KBM-7 (cell line): ENCODE data around the gene BANP.

Experiments
- DNase-seq: peaks from one replicate; pipeline ENCODE4 v3.0.0-alpha.2; 2015
- in situ Hi-C: fragments of 300-500 bp; cut with MboI; formaldehyde crosslinking; loops from 2 replicates; pipeline ENCODE4 v1.14.3; 2020; ENCODE audit warnings: low sequenced_read_pairs, low pct_unique_long_range_greater_than_20kb, mixed read lengths

BANP gene

GRCh38 chr16:88055356-88055755 is 104.1 kb downstream of the BANP start:
- in situ Hi-C loops: no loop called here
- DNase-seq: no peak

GRCh38 chr16:88056212-88056611 is 105.0 kb downstream of the BANP start:
- in situ Hi-C loops: no loop called here
- DNase-seq: no peak

- no peak for DNase-seq
- in situ Hi-C loops: no loop called here
These were observed 106.4 kb downstream of the BANP start for GRCh38 chr16:88057656-88058055.

- DNase-seq: no peak
- in situ Hi-C loops: no loop called here
These were observed 106.9 kb downstream of the BANP start for GRCh38 chr16:88058136-88058535.

DNA sequence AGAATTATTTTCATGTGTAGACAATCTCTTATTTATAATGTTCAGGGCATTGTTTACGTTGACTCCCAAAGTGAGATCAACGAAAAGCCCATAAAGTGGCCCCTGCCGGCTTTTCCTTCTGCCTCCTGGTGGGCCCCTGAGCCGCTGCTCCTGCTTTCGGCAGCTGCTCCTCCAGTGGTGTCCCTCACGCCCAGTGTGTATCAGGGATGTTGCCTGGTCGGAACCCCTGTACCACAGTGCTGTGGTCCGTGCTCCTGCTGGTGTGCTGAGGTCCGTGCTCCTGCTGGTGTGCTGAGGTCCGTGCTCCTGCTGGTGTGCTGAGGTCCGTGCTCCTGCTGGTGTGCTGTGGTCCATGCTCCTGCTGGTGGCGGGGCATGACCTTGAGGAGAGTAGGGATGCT is 107.6 kb downstream of the BANP start:
- in situ Hi-C loops: no loop called here
- DNase-seq: no peak

GRCh38 chr16:88059701-88060386 is 108.6 kb downstream of the BANP start:
- DNase-seq: no peak
- in situ Hi-C loops: no loop called here

DNA sequence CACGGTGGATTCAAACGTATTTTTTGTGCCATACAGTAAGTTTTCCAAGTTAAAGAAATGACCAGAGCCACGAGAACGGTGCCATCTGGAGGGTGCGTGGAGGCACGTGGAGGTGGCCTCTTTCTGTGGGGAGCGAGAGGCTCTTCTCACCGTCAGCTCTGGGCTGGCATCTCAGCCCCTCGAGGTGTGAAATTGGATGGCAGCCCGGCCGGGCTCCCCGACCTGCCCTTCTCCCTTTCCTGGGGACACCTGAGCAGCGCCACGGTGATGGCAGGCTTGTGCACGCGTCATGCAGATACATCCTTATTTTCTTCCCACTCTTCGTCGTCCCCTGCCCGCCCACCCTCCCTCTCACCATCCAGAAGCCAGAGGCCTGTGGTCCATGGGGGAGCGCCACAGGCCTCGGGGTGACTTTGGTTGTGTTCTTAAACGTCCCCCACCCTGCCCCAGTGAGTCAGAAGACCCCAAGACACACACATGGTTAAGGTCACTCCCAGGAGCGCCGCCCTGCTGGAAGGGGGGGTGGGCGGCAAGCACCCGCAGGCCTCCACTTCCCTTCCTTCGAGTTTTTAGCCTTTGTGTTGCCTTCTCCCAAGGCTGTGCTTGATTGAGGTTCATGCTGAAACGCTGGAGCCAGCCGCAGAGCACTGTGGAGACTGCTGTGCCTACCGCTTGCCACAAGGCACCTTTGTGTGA is 109.4 kb downstream of the BANP start:
- in situ Hi-C loops: no loop called here
- no peak for DNase-seq

DNA sequence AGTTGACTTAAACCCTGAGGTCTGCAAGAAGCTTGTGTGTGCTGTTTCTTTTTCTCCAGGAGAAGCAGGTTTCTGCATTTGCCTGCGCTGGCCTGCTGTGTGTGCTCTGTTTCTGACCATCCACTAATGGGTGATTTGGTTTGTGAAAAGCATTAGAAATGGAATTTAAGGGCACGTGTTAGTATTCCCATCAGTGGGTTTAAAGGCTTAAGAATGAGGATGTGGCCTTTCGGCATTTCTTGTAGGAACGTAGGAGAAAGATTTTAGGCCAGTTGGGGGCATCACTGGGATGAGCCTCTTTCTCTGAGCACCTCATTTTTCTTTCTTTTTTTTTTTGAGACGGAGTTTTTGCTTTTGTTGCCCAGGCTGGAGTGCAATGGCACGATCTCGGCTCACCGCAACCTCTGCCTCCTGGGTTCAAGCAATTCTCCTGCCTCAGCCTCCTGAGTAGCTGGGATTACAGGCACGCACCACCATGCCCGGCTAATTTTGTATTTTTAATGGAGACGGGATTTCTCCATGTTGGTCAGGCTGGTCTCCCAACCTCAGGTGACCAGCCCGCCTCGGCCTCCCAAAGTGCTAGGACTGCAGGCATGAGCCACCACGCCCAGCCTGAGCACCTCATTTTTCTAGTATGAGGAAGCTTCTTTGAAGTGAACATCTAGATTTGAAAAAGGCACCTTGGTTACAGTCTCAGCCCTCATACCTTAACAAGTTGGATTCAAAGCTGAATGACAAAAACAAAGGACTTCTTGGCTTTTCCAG is 110.3 kb downstream of the BANP start:
- in situ Hi-C loops: no loop called here
- no peak for DNase-seq

- no peak for DNase-seq
- in situ Hi-C loops: no loop called here
These were observed 111.3 kb downstream of the BANP start for GRCh38 chr16:88062341-88063210.

GRCh38 chr16:88063211-88063773 is 112.1 kb downstream of the BANP start:
- no peak for DNase-seq
- in situ Hi-C loops: no loop called here

DNA sequence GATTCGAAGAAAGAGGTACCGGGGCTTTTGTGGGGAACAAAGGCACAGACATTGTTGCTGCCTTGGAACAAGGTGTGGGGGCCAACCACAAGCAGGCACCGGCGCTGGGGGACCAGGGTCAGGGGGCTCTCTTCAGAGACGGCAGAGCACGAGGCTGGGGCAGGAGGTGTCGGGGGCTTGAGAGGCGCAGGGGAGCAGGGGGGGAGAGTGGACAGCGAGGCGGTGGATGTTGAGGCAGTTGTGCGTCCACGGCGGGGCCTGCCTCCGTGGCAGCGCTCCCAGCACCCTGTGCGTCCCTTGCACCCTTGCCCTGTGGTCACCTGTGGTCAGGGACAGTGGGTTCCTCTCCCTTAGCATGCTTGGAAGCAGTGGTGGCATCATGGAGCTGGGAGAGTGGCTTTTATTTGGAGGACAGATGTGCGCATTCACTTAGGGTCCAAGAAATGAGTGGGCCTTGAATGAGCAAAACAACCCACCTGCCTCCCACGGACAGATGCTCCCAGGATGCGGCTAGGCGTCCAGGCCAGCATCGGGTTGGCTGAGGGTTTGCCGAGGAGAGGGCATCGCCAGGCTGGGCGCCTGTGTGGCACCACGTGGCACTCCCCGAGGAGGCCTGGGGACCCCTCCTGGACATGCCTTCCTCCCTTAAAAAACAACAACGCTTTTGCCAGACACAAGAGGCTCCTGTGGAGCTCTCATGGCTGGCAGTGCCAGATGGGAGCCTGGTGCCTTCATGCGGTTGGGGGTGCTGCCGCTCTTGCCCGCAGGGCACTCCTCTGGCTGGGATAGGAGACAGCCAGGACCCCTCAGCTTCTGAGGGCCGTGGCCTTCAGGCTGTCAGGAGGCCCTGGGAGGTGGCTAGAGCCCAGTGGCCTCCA is 113.0 kb downstream of the BANP start:
- in situ Hi-C loops: no loop called here
- DNase-seq: no peak

DNA sequence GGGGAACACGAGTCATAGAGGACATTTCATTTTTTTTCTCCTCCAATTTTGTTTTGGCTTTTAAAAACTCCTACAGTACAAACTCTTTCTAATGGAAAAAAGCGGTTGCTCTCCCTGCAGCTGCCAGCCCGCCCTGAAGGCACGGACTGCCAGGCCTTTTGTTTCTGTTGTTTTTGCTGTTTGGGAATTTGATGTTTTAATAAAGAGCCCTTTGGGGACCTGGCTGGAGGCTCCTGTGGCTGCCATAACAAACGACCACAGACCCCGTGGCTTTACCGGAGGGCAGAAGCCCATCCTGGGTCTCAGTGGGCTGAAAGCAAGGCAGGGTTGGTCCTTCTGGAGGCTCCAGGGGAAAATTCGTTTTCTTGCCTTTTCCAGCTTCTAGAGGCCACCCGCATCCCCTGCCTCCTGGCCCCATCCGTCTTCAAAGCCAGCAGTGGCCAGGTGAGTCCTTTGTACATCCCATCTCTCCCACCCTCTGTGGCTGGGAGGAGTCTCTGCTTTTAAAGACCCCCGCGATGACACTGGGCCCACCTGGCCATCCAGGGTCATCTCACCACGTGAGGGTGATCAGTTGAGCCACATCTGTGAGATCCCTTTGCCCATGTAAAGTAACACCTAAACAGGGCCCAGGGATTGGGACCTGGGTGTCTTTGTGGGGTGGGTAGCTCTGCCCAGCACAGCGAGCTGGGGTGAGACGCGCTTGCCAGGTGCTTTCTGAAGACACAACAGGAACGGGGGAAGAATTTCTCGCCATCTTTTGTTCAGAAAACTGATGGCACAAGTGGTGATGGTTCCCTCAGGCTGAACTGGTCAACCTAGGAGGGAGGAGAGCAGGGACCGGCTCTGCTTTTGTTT is 113.9 kb downstream of the BANP start:
- in situ Hi-C loops: no loop called here
- DNase-seq: no peak

DNA sequence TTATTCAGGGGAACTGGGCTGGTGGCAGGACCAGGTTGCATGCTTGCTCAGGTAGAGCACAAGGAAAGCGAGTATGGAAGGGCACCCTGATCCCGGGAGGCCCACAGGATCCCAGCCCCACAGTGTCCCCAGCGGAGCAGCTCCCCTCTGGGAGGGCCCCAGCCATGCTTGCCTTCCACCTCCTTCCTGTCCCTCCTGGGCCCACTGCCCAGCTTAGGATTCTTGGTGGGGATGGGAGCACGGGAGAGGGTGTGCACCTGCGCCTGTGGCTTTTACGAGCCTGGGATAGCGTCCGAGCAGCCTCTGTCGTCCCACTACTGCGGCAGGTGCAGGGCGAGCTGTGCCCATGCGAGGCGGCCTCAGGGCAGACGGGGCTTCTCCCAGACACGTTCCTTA is 114.5 kb downstream of the BANP start:
- DNase-seq: no peak
- in situ Hi-C loops: no loop called here

GRCh38 chr16:88066234-88066633 is 115.0 kb downstream of the BANP start:
- no peak for DNase-seq
- in situ Hi-C loops: no loop called here

DNA sequence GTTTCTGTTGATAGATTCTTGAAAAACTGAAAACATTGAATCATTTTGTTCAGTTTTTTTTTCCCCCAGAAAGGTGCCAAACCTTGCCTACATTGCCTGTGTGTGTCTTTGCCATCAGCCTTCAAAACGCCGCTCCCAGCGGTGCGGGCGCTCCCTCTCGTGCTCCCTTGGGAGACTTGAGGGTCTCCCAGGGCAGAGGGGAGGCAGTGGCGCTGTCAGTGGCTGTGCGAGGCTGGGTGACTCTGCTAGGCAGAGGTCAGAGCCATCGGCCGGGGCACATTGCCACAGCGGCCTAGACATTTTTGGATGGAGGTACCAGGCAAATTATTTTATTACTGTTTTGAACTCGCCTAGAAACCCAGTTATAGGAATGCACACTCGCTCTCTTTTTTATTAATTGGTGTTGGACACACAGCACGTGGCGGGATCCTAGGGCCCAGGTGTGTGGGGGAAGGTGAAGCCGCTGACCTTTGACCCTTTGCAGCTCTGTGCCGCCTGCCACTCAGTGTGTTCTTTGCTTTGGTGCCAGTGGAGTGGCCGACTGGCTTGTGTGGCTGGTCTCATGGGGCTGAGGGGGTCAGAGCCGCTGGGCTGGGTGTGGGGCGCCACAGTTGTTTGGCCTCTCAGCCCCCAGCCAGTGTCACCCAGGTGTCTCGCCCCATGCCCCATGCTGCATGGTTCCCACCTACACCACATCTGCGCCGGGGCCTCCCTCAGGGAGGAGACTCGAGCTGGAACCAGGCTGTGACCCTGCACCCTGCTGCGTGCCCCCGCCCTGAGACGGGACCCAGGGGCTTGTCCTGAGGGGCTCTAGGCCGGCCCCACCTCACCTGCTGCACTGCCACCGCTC is 115.7 kb downstream of the BANP start:
- in situ Hi-C loops: no loop called here
- DNase-seq: no peak

- no peak for DNase-seq
- in situ Hi-C loops: no loop called here
These were observed 116.5 kb downstream of the BANP start for GRCh38 chr16:88067530-88068411.
